Measurements from ENCODE around the gene B9D2.

Gene B9D2

GRCh38 chr19:41323430-41324125 lies 40.4 kb downstream of the B9D2 start (continued):
- TF ChIP-seq ZNF398 (tag by site-specific recombination; IDR thresholded peaks at IDR 0.05) (peak; percentile 94), ZBTB21 (tag by site-specific recombination; IDR thresholded peaks at IDR 0.05) (no peak), ZBTB8A (tag by site-specific recombination; IDR thresholded peaks at IDR 0.05) (peak; percentile 46), ZNF350 (tag by site-specific recombination; IDR thresholded peaks at IDR 0.05) (no peak), BCL6B (tag by site-specific recombination; IDR thresholded peaks at IDR 0.05) (no peak), ZNF266 (tag by site-specific recombination; IDR thresholded peaks at IDR 0.05; ENCODE audit: low read depth) (no peak), PBX3 (CRISPR knock-in tag; IDR thresholded peaks at IDR 0.05) (peak; percentile 63; the same call in 1 of the 2 replicates), HOXC10 (CRISPR knock-in tag; IDR thresholded peaks at IDR 0.05) (no peak), ZNF311 (tag by site-specific recombination; IDR thresholded peaks at IDR 0.05; ENCODE audit: borderline replicate concordance) (no peak), ZNF10 (tag by site-specific recombination; IDR thresholded peaks at IDR 0.05) (no peak), MEIS1 (CRISPR knock-in tag; IDR thresholded peaks at IDR 0.05; ENCODE audit: borderline replicate concordance) (no peak), WT1 (tag by site-specific recombination; IDR thresholded peaks at IDR 0.05) (peak; percentile 81), CTCF (tag by site-specific recombination; IDR thresholded peaks at IDR 0.05) (no peak), ZNF214 (tag by site-specific recombination; IDR thresholded peaks at IDR 0.05; ENCODE audit: borderline replicate concordance) (no peak), ZNF169 (tag by site-specific recombination; IDR thresholded peaks at IDR 0.05) (no peak), ZNF610 (tag by site-specific recombination; IDR thresholded peaks at IDR 0.05; ENCODE audit: borderline replicate concordance) (no peak), ZFP41 (tag by site-specific recombination; IDR thresholded peaks at IDR 0.05; ENCODE audit: borderline replicate concordance) (no peak), ZNF157 (tag by site-specific recombination; IDR thresholded peaks at IDR 0.05) (no peak), ZXDB (tag by site-specific recombination; IDR thresholded peaks at IDR 0.05) (no peak), SCRT1 (tag by site-specific recombination; IDR thresholded peaks at IDR 0.05; ENCODE audit: borderline replicate concordance) (no peak), ZNF624 (tag by site-specific recombination; IDR thresholded peaks at IDR 0.05) (no peak), EGR2 (tag by site-specific recombination; IDR thresholded peaks at IDR 0.05; ENCODE audit: low read depth) (peak; percentile 76), ZNF660 (tag by site-specific recombination; IDR thresholded peaks at IDR 0.05) (no peak), PATZ1 (tag by site-specific recombination; IDR thresholded peaks at IDR 0.05) (peak; percentile 89), ZNF302 (tag by site-specific recombination; IDR thresholded peaks at IDR 0.05; ENCODE audit: low read depth) (no peak)
- TF ChIP-seq, protein P1, sequence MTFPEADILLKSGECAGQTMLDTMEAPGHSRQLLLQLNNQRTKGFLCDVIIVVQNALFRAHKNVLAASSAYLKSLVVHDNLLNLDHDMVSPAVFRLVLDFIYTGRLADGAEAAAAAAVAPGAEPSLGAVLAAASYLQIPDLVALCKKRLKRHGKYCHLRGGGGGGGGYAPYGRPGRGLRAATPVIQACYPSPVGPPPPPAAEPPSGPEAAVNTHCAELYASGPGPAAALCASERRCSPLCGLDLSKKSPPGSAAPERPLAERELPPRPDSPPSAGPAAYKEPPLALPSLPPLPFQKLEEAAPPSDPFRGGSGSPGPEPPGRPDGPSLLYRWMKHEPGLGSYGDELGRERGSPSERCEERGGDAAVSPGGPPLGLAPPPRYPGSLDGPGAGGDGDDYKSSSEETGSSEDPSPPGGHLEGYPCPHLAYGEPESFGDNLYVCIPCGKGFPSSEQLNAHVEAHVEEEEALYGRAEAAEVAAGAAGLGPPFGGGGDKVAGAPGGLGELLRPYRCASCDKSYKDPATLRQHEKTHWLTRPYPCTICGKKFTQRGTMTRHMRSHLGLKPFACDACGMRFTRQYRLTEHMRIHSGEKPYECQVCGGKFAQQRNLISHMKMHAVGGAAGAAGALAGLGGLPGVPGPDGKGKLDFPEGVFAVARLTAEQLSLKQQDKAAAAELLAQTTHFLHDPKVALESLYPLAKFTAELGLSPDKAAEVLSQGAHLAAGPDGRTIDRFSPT (tag by site-specific recombination; IDR thresholded peaks at IDR 0.05) = no peak
- TF ChIP-seq, protein P2, sequence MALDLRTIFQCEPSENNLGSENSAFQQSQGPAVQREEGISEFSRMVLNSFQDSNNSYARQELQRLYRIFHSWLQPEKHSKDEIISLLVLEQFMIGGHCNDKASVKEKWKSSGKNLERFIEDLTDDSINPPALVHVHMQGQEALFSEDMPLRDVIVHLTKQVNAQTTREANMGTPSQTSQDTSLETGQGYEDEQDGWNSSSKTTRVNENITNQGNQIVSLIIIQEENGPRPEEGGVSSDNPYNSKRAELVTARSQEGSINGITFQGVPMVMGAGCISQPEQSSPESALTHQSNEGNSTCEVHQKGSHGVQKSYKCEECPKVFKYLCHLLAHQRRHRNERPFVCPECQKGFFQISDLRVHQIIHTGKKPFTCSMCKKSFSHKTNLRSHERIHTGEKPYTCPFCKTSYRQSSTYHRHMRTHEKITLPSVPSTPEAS (tag by site-specific recombination; IDR thresholded peaks at IDR 0.05) = no peak
